Stimulated activated CD4-positive, alpha-beta T cell treated with anti-CD3 and anti-CD28 coated beads, Interleukin-12 subunit alpha, Interleukin-12 subunit beta, amount 100 ng/mL, for 48 hours (primary cell): ENCODE results near the gene TNC.

Experiments
- DNase-seq, 3 donors: peaks; one replicate each; pipeline ENCODE4 v3.0.0-alpha.2; 2020; ENCODE audit warnings: low read depth in 2 of 3, low spot score in 1 of 3

The TNC gene

DNA sequence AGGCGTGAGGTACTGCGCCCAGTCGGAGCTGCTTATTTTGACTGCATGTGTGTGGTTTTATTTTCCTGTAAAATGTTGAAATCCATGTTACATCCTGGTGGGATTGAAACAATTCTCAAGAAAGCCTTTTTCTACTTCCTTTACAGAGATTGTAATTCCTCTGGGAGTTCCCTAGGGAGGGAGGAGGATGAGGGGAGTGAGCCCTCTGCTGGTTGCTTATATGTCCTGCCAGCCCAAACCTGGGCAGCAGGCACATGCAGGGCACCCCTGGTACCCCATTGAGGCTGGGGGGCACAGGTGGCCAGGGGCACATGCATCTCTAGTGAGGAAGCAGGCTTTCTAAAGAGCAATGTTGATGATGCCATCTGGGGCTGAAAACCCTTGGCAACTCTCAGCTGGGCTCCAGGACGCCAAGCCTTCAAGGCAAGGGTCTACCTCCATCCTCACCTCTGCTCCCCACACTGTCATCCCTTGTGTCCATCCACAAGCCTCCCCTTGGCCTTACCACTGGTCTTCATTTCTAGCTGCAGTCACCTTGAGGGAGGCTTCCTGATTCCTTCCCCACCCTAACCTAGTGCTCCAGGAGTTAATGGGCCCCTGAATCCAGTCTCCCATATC lies 102.8 kb downstream of the TNC start:
- DNase-seq: no peak

DNA sequence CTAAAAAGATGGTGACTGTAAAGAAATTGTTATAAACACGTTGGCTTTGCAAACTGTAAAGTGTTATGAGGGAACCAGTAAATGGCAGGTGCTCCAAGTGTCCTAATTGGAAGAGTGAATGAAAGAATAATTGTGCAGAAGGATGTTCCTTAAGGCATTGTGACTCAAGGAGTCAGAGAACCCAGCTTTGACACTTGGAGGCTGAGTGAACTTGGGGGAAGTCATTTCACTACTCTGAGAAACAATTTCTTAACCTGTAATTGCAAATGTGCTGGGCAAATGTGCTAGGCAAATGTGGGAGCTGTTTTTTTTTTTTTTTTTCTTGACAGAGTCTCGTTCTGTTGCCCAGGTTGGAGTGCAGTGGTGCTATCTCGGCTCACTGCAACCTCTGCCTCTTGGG lies 103.5 kb downstream of the TNC start:
- no peak for DNase-seq

DNA sequence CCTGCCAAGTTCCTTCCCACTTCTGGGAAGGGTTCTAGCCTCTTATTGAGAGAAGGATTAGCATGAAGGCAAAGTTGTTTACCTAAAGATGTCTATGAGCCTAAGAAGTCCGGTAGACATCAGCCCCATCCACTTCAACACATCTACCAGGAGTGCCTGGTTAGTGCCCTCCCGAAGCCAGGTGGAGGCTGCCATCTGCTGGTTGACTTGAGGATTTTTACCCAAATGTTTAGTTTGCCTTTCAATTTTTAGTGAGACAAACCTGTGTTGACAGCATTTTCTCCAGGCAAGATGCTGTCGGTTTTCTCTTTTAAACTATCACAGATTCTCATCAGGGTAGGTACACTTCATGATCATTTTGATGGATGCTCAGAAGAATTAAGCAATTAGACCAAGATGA lies 104.0 kb downstream of the TNC start:
- peak; percentile 68 to 86 (median 72) for DNase-seq

DNA sequence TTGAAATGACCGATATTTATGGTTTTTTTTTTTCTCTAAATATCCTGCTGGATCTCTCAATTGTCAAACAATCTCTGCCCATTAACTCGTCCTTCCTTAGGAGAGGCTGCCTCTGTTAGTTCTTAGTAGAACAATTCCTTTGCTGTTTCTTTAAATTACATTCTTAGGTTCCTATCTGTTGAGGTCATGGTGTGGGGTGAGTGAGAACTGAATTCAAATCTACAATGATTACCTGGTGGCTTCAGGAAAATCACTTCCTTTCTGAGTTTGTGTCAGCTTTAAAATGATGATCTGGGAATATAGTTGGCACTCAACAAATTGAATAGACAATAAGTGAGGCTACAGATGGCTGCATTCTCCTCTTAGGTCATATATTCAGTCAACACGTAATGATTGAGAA lies 105.5 kb downstream of the TNC start:
- no peak for DNase-seq

DNA sequence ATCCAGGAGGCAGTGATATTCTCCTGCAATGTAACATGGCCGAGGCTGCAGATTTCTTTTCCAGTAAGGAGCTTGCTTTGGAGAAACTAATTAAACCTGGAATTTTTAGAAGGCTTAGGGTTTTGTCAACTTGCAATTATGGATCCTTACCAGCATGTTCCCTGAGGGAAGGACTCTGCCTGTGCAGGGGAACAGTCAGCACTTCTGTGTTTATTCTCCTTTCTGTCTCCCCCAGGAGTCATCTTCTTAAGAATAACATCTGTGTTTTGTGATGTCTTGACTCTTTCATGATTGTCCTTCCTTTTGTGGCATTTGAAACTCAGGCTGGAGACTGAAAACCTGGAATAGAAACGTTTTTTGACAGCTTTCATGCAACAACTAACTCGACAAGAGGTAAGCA lies 107.1 kb downstream of the TNC start:
- DNase-seq: no peak

DNA sequence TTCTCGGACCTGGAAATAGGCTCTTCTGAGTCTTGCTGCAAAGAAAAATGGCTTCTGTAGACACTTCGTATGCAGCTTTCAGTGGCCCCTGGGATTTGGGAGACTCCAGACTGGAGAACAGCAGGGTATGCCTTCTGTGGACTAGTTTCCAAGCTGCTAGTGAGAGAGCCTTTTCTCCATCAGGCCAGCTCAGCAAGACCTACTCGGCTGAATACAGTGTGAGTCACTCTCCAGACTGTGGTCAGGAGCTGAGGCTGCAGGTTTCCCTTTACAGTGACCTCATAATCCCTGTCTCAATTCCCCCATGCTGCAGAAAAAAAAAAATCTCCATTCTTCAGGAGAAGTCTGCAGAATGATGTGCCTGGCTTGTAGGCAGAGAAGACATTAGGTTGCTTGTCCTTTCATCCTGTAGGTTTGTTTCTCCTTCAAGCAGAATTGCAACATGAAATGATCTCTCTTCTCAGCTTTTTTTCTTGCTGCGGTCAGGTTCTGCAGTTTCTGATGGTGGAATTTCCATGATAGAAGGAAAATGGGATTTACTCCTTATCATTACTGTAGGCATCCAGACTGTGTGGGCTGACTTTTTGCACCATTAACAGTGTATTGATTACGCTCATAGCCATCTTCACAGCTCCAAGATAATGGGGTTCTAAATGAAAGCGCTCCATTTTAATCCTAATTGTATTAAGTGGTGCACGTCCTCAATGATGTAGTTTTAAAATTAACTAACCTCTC lies 109.3 kb downstream of the TNC start:
- peak in 1 of 3 donors; percentile 34 for DNase-seq

DNA sequence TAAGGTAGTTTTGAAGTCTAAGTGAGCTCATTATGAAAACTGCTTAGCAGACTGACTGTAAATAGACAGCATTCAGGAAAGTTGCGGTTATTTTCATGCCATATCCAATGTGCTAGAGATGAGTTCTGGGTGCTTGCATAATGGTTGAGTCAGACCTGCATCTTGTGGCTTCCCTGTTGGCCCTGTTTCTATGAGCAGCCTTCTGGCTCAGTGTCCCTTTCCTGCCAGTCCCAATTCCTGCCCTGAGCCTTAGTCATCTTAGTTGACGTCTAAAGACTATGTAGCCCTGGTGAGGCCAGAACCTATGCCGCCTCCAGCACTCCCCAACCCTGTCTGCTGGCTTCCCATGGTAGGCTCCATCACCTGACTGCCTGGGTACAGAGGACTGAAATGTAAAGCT lies 111.3 kb downstream of the TNC start:
- peak; percentile 36 to 42 (median 40) for DNase-seq

DNA sequence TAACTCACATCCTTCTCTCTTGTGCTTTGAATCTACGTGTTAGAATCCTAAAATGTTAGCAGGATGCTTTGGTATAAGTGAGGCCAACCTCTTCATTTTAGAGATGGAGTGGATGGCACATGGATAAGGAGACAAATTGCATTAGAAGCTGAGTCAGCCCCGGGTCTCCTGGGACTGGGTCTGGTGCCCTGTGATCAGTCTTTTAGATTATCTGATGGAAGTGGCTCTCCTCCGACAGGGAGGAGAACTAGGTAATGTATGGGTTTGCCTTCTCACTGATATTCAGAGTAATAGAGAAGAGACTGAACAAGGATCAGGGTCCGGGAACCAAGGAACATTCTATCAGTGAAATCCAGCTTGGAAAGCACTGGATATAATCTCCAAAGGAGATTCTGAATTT lies 112.6 kb downstream of the TNC start:
- no peak for DNase-seq

DNA sequence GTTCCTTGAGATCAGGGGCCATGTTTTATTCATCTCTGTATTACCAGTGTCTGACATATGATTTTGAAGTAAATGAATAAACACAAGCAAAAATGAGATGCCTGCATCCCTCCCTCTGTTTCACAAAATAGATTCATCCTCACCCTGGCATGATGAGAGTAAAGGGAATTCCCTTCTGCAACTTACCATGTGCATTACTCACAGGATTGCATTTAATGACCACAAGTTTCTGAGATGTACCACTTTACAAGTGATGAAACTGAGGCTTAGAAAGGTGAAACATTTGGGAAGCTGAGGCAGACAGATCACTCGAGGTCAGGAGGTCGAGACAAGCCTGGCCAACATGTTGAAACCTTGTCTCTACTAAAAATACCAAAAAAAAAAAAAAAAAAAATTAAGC lies 113.4 kb downstream of the TNC start:
- DNase-seq: no peak

DNA sequence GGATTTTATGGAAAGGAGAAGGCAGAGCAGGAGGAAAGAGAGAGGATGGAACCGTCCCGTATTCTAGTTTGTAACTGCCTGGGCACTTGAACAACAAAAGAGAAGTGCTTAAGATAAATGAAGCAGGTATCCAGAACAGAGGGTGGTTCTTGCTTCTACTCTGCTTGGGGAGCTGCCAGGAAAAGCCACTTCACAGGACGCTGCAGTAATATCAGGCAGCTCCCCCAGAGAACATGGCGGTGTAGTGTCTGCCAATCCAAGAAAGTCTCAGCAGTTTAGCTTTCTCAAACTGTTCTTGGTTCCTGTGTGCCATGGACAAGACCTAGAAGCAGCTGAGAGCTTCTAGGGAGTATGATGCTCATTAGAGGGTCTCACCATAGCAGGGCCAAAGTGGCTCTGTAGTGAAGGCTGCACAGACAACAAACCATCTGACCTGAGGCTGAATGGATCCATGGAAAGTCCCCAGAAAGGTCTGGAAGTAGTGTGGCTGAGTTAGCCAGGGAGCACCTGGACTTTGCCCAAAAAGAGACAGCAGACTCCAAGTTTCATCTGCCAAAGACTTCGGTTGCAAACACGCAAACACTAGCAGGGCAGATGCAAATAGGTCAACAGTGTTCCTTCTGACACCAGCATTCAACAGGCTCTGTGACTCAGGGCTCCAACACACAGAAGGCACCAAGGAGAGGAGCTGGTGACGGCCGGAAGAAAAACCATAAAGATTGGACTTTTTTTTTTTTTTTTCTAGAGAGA lies 115.4 kb downstream of the TNC start:
- DNase-seq: no peak

DNA sequence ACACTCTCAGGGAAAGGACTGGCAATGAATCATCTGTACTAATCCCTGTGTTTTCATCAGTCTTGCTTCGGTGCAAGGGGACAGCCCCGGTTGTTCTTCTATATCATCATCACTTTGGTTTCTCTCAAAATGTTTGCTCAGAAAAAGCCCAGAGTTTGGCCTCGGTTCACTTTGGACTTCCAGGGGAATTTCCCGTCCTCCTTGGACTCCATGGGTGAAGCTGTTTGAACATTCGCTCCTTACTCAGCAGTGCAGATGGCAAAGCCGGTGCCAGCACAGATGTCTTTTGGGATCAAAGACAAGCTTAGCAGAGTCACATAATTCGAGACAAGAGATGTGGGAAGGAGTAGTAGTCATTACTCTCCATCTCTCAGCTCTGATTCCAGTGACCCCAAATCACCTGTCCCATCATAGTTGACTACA lies 117.7 kb downstream of the TNC start:
- peak in 2 of 3 donors; percentile 32 to 40 for DNase-seq

DNA sequence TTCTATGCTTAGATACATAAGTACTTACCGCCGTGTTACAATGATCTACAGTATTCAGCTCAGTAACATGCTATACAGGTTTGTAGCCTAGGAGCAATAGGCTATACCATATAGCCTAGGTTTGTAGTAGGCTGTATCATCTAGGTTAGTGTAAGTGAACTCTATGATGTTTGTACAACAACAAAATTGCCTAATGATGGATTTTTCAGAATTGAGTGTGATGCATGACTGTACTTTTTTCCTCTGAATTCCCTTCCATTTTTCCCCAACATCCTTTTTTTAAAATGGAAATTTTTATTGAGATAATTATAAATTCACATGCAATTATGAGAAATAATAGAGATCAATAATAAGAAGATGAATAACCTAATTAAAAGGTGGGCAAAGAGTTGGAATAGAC lies 119.6 kb downstream of the TNC start:
- DNase-seq: no peak

DNA sequence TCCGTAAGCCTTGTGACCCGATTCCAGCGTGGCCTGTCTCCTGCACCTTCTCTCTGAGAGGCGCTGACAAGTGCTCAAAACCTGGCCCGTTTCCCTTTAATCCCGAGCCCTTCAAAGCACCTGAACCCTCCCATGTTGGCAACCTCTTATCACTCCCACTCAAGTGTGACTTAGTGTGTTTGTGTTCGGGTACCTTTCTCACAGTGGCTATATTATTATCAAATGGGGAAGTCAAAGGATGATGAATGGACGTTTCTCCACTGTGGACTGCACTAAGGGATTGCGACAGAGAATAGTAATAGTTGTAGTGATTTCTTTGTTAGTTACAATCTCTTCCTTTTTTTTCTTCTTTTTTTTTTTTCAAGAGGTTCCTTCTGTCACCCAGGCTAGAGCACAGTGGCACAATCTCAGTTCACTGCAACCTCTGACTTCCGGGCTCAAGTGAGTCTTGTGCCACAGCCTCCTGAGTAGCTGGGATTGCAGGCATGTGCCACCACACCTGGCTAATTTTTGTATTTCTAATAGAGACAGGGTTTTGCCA lies 122.2 kb downstream of the TNC start:
- DNase-seq: no peak

DNA sequence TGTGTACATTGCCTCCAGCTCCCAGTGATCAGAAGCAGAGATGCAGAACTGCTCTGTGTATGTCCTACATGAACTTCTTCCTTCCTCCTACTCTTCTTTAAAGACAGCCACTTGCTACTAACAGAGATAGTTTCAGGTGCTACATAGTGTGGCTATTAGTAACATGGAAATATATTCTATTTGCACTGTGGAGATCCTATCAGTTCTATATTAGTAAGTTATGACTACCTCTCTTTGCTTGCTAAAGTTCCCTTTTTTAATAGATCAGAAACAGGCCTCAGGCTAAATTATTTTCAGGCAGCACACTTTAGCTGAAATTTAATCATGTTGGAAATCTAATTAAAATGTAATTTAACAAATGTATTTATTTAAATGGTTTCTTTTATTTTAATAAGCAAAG lies 123.2 kb downstream of the TNC start:
- DNase-seq: no peak

DNA sequence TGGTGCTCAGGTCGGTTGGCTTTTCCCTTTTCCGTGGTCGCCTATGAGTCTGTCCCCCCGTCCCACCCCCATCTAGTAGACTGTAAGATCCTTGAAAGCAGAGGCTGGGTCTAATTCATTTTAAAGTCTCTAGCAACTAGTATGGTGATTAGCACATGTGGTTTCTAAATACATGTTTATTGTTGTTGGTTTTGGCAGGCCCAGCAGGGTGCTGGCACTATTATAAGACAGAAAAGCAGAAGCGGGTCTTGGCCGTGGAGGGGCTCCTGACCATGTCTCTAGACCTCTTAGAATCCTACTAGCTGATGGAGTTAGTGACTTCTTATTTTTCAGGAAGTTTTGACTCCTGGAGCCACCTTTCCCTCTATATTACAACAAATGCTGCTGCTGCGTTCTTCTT lies 126.1 kb downstream of the TNC start:
- no peak for DNase-seq

DNA sequence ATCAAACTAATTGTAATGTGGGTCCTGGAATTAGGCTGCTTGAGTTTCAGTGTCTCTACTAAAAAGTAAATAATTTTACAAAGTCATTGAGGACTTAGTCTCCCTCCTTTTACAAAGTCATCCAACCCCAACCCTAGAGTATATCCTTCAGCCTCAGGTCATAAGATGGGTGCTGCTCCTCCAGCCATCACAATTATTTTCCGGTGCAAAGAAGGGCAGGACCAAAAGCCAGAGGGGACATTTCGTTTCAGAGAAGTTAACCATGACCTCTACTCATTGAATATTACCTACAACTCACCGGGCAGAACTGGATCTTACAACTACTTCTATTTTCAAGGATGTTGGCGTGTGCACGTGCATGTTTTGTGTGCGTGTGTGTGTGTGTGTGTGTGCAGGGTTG lies 127.1 kb downstream of the TNC start:
- no peak for DNase-seq

DNA sequence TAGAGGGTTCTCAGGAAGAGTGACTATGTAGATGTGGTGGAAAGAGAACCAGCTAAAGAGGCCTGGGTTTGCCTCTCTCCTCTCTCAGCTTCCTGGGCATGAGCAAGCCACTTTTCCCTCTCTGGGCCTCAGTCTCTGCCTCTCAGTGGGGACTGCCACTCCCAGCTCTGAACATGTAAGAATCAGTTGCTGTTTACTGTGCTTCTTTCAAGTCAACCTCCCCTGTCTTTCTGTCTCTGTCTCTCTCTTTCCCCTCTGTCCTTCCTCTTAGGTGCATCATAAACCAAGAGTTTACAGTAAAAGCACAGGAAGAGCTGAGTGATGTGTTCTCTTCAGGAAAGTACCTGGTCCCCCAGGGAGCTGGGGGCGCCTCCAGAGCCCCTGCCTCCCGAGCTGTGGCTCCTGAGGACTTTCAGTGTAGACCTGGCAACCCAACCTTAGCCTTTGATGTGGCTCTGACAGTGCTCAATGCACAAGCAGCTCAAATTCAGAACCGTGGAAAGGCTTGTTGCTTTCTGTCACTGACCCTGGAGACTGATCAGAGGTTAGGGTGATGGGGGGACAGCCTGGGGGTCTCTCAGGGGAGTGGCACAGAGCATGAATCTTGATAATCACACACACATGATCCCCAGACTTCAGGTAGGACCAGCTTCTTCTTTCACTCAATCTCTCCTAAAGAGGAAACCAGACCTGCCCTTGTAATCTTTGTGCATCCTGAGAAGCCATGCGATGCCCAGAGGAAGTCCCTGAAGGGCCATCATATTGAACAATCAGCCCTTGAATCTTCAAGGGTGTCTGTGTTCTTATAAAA lies 128.2 kb downstream of the TNC start:
- DNase-seq: peak; percentile 58 to 76 (median 60)

DNA sequence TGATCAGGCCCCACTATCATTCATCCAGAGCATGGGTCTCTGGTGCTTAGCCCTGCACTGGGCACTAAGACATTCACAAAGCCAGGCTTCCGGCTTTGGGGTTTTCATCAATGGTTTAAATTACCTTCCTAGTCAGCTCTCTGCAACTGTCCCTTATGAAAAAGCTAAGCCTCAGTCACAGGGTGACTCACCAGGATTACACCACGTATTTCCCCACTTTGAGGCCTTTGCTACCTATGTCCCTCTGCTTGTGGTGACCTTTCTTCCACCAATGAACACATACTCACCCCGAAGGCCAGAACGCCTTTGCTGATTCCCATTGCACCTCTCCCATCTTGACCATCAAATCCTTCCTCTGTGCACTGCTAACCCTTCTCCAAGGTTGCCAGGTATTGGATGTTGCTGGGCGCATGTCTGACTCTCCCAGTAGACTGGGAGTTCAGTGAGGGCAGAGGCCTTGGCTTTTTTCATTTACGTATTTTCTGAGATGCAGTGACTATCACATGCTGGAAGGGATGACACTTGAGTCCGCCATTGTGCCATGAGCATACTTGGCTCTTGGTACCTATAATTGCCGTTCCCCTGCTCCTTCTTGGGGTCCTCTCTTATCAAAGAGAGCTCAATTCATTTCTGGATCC lies 128.9 kb downstream of the TNC start:
- peak in 1 of 3 donors; percentile 58 for DNase-seq

DNA sequence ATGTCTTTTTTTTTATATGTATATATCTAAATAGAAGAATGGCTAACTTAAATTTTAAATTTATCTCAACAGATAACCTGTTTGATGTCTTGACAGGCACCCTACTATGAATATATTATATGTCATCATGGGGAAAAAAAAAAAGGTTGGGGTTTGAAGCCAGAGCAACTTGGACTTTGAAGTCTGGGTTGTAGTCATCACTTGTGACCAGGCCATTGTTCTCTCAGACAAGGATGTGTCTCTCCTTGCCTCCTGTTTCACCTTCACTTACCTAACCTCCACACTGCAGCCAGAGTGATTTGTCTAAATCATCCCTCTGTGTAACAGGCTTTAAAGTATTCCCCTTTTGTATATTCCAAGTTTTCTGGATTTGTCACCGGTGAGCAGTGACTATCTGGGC lies 130.8 kb downstream of the TNC start:
- no peak for DNase-seq

DNA sequence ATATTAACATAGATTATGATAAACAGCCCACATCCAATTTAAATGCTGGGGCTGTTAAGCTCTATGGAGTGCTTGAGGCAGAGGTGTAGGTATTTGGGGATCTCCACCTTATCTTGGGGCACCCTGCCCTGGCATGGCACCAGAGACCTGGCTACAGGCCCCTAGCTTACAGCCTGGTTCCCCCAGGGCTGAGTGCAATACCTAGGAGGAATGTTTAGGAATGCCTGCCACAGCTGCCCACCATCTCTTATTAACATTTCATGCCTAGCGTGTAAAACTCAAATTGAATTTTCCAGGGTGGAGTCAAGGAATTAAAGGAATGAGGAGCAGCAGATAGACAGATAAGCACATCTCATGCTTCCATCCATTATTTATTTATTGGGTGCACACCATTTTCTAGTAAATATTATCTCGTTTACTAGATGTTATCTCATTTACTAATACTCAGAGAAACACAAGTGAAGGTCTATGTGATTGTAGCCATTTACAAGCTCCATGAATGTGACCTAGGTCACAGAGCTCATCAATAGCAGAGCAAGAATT lies 131.9 kb downstream of the TNC start:
- DNase-seq: no peak
